HepG2 (cell line): Measurements from ENCODE around the gene S100A8.

Source experiments
- GABPA ChIP-seq, 2 experiments: IDR thresholded peaks; 2 replicates each; pipeline ENCODE4 v1.6.1; 2011 to 2016; ENCODE audit warnings: low read depth in 2 of 2, low read length in 1 of 2, missing biosample characterization in 1 of 2, missing genetic modification characterization in 1 of 2
- HMG20A ChIP-seq: IDR thresholded peaks from 2 replicates; pipeline ENCODE4 v1.6.1; 2016; ENCODE audit warnings: borderline replicate concordance
- KAT8 ChIP-seq: IDR thresholded peaks from 2 replicates; pipeline ENCODE4 v1.6.1; 2016; ENCODE audit warnings: missing genetic modification reagents, missing compliant biosample characterization
- KDM1A ChIP-seq: IDR thresholded peaks from 2 replicates; pipeline ENCODE4 v1.6.1; 2016; ENCODE audit warnings: missing compliant biosample characterization
- TGIF2 ChIP-seq: IDR thresholded peaks from 2 replicates; pipeline ENCODE4 v1.6.1; 2016; ENCODE audit warnings: control low read depth, missing compliant biosample characterization
- ZNF530 ChIP-seq: sonication (generic); formaldehyde crosslinking; IDR thresholded peaks from 2 replicates; pipeline ENCODE4 v1.5.0; 2020; ENCODE audit warnings: low read depth, mild to moderate bottlenecking, missing genetic modification reagents
- TF ChIP-seq, protein P1 (sequence below): sonication (generic); formaldehyde crosslinking; IDR thresholded peaks from 2 replicates; pipeline ENCODE4 v1.4.0; 2020; ENCODE audit warnings: missing genetic modification reagents
- TF ChIP-seq, protein P2 (sequence below): sonication (generic); formaldehyde crosslinking; IDR thresholded peaks from 2 replicates; pipeline ENCODE4 v1.5.0; 2020; ENCODE audit warnings: mild to moderate bottlenecking, missing genetic modification reagents, moderate library complexity
- TF ChIP-seq, protein P3 (sequence below): sonication (generic); formaldehyde crosslinking; IDR thresholded peaks from 2 replicates; pipeline ENCODE4 v1.8.0; 2022; ENCODE audit warnings: missing genetic modification reagents, mild to moderate bottlenecking, moderate library complexity, borderline replicate concordance

DNA sequence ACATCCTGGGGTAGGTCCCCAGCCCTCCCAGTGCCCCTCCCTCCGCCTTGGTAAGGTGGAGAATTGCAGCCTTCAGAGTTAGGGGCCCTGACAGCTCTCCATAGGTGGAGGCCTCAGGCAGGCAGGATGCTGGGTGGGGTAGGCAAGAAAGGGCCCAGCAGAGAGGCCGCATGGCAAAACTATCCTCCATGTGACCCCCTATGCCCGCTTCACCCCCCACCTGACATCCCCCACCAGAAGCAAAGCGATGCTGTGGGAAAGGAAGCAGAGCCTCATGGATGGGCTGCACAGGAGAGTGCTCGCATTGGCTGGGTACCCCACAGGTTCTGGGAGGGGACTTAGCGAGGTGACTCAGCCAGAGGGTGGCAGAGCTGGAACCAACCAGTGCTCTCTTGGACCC lies 31.6 kb downstream of the S100A8 start:
- TF ChIP-seq KAT8 (CRISPR knock-in tag), result no peak
- TF ChIP-seq GABPA (IDR thresholded peaks at IDR 0.05; ENCODE audit: low read depth, low read length), result no peak
- no peak for TF ChIP-seq GABPA (CRISPR knock-in tag; IDR thresholded peaks at IDR 0.05; ENCODE audit: low read depth)
- TF ChIP-seq, protein P1, sequence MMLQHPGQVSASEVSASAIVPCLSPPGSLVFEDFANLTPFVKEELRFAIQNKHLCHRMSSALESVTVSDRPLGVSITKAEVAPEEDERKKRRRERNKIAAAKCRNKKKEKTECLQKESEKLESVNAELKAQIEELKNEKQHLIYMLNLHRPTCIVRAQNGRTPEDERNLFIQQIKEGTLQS (CRISPR knock-in tag), result no peak
- no peak for TF ChIP-seq TGIF2 (CRISPR knock-in tag)
- no peak for TF ChIP-seq KDM1A (CRISPR knock-in tag)
- TF ChIP-seq, protein P2, sequence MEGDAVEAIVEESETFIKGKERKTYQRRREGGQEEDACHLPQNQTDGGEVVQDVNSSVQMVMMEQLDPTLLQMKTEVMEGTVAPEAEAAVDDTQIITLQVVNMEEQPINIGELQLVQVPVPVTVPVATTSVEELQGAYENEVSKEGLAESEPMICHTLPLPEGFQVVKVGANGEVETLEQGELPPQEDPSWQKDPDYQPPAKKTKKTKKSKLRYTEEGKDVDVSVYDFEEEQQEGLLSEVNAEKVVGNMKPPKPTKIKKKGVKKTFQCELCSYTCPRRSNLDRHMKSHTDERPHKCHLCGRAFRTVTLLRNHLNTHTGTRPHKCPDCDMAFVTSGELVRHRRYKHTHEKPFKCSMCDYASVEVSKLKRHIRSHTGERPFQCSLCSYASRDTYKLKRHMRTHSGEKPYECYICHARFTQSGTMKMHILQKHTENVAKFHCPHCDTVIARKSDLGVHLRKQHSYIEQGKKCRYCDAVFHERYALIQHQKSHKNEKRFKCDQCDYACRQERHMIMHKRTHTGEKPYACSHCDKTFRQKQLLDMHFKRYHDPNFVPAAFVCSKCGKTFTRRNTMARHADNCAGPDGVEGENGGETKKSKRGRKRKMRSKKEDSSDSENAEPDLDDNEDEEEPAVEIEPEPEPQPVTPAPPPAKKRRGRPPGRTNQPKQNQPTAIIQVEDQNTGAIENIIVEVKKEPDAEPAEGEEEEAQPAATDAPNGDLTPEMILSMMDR (CRISPR knock-in tag), result no peak
- no peak for TF ChIP-seq HMG20A (CRISPR knock-in tag)
- no peak for TF ChIP-seq ZNF530
- TF ChIP-seq, protein P3, sequence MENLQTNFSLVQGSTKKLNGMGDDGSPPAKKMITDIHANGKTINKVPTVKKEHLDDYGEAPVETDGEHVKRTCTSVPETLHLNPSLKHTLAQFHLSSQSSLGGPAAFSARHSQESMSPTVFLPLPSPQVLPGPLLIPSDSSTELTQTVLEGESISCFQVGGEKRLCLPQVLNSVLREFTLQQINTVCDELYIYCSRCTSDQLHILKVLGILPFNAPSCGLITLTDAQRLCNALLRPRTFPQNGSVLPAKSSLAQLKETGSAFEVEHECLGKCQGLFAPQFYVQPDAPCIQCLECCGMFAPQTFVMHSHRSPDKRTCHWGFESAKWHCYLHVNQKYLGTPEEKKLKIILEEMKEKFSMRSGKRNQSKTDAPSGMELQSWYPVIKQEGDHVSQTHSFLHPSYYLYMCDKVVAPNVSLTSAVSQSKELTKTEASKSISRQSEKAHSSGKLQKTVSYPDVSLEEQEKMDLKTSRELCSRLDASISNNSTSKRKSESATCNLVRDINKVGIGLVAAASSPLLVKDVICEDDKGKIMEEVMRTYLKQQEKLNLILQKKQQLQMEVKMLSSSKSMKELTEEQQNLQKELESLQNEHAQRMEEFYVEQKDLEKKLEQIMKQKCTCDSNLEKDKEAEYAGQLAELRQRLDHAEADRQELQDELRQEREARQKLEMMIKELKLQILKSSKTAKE, result no peak
